ENCODE data around the gene SLC17A5.
A peak's percentile ranks its signal among the peaks of the same experiment; 100 is the strongest.
"Not testable (repeated sequence)": the region's sequence is repeated elsewhere in the genome, so short reads cannot be mapped to it uniquely, and the experiment has no call there.

SLC17A5 gene, protein sequence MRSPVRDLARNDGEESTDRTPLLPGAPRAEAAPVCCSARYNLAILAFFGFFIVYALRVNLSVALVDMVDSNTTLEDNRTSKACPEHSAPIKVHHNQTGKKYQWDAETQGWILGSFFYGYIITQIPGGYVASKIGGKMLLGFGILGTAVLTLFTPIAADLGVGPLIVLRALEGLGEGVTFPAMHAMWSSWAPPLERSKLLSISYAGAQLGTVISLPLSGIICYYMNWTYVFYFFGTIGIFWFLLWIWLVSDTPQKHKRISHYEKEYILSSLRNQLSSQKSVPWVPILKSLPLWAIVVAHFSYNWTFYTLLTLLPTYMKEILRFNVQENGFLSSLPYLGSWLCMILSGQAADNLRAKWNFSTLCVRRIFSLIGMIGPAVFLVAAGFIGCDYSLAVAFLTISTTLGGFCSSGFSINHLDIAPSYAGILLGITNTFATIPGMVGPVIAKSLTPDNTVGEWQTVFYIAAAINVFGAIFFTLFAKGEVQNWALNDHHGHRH
- total RNA-seq: 13.5 to 31.8 reads per million in 2 donors

DNA sequence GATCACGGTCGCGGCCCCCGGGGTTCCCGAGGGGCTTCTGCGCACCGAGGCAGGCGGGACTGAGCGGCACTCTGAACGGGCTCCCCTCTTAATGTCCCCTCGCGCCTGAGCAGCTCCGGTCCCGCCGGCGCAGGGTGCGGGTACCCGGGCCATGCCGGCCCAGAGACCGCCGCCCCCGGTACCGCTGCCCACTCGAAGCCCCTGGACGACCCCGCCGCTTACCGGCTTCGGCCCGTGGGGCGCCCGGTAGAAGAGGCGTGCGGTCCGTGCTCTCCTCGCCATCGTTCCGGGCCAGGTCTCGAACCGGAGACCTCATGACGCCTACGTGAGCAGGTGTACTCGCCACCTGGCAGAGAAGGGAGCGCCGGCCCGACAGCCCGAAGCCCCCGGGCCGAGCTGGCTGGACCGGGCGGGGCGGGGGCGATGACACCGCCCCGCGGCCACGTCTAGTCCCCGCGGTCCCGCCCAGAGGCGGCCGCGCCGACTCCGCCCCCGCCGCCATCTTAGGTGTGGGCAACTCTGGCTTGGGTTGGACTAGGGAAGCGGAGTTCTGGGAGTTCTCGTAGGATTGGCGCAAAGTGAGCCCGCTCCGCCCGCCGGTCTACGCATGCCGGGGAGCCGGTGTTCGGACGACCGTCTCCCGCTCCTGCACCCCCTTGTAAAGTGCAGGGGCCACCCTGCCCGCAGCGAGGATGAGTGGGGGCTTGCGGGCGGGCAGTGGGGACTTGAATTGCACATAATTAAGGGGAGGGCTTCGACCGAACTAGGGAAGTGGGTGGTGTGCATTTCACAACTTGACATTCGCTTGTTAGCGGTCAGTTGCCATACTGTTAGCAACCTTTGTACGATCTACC lies at the start of gene SLC17A5:
SLC17A5 (minus strand) TSS at position 422 of the 854 bp plus-strand sequence; CDS start at position 316, 106 bp downstream.
- peak; percentile 87 for DNase-seq

DNA sequence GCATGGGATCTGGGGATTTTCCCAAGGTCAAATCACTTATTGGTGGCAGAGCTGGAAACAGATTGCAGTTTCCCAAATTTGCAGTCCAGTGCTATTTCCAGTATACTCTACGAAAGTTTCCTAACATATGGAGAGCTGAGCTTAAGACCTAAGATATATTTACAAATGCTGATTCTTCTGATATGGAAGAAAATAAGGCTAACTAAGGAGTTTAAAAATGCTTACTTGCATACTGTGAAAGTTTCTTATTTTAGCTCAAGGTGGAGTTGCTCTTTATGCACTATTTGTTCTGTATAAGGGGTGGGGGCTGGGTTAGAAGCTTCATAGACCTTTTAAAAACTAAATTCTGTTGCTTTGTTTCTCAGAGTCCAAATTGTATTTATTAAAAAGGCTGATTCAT lies 49.7 kb upstream of the SLC17A5 start:
- DNase-seq: no peak

DNA sequence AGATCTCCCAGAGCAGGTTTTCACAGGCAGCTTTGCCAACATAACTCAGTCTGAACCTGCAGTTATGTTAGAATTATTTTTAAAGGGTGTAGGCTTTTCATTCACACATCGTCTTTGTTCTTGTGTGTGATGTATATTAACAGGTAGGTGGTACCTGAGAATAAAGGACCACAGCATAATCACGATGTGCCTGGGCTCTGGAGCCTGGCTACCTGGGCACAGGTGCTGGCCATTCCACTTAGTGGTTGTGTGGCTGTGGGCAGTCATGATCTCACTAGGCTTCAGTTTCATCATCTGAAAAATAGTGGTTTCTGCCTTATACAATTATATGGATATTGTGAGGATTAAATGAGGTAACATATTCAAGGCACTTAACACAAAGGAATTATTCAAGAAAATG lies 48.7 kb upstream of the SLC17A5 start:
- no peak for DNase-seq

DNA sequence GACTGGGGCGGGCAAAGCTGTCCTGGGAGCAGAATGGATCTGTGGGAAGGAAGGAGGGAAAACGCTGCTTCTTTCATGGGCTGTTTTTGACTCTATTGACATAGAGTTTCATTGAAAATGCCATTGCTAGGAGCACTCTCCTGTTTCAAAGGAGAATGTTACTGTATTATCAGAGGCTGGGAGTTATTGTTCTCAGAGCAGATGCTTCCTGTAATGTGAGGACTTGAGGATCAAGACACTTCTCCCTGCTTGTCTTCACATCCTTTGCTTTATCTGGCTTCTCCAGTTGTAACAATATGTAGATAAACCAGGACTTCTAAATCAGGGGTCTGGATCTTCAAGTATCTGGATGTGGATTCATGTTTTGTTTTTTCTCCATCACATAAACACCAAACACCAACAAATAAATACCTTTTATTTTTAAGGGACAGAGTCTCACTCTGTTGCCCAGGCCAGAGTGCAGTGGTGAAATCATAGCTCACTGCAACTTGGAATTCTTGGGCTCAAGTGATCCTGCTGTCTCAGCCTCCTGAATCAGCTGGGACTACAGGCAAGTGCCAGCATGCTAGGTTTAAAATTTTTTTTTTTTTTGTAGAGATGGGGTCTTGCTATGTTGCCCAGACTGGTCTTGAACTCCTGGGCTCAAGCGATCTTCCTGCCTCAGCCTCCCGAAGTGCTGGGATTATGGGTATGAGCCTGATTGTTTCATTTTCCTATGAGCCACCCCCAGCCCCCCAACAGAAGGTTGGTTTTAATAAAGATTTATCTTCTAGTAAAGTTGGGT lies 46.1 kb upstream of the SLC17A5 start:
- DNase-seq: no peak

DNA sequence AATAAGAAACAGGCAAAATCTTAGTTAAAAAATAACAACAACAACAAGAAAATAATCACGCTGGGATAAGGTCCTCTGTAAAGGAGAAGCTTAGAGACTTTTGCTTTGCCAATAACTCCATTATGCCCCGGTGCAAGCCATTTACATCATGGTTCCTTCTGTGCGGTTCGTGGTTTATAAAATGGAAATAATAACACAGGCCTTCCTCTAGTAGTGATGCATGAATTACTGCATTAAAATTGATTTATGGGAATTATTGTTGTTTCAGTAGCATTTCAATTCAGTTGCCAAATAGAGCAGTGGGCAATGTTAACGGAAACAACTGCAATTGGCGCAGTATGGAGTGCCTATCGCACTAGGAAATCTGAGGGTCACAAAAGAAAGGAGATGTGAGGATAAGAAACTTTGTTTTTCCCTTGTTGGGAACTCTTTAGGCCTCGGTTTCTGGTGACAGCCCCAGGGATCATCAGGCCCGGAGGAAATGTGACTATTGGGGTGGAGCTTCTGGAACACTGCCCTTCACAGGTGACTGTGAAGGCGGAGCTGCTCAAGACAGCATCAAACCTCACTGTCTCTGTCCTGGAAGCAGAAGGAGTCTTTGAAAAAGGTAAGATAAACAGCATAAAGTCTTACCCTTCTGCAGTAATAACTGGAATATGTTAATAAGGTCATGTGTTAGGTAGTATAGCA lies 43.3 kb upstream of the SLC17A5 start:
- no peak for DNase-seq

DNA sequence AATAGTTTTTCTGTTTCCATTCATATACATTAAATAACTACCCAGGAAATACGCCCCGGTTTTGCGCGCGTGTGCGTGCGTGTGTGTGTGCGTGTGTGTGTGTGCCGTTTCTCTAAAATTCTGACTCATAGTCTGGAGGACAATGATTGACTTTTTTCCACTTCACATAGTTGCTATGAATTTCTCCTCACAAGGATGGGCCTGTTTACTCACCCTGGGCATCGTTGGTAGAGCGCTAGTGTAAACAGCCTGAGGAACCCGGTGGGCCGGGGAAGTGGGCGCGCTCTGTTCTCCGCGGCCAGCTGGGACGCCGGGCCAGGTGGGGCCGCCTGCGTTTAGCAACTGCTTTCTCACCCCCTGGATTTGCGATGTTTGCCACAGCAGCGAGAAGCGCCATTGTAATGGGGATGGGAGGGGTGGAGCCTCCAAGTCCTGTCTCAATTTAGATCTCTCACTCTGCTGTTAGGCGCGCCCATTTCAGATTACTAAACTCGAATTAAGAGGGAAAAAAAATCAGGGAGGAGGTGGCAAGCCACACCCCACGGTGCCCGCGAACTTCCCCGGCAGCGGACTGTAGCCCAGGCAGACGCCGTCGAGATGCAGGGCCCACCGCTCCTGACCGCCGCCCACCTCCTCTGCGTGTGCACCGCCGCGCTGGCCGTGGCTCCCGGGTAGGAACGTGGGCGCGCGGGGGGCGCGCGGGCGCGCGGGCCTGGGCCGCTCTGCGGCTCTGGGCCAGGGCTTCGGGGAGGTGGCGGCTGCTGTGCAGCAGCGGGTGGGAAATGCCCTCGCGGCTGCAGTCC lies 42.0 kb upstream of the SLC17A5 start, which contains the start of gene CD109:
CD109 (plus strand) TSS at position 585 of the 803 bp plus-strand sequence; CDS start at position 598, 13 bp downstream.
- no peak for DNase-seq

DNA sequence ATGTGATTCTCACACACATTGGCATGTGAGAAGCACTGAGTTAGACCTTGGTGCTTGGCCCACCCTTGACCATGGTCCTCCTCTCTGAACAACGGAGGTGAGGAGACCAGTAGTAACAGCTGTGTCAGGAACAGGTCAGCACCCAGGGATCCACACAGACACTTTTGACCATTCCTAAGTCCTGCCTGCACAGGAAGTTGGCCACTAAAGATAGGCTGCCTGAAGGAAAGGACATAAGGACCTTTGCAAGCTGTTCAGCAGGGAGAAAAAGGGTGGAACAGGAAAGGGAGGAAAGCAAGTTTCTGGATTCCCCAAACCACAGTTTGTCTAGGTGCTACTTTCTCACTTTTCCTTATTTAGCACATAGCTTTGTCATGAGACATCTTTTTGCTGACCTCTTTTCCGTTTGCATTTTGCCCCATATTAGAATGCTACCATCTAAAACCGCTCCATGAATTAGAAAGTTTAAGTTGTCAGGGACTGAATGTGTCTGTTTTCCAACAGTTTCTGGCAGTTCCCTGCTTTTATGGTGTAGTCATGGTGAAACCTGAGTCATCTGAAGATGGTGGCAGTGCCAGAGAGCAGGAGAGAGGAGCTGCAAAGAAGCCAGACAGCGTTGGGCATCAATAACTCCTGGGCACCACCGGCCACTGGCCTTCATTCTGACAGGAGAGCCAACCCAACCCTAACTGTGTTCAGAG lies 41.1 kb upstream of the SLC17A5 start:
- no peak for DNase-seq

DNA sequence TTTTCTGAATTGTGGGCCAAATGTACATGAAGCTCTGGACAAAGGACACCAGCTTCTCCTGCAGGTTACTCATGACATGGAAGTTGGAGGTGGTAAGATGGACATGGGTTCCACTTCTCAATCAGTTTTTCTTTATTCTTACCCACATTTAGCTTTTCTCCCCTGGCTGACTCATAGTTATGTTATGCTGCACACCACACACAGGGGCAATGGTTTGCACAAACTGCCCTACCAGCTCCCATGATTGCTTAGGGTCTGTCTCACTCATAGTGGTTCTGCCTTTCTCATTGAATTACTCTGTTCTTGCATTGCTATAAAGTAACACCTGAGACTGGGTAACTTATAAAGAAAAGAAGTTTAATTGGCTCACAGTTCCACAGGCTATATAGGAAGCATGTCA lies 37.7 kb upstream of the SLC17A5 start:
- no peak for DNase-seq

DNA sequence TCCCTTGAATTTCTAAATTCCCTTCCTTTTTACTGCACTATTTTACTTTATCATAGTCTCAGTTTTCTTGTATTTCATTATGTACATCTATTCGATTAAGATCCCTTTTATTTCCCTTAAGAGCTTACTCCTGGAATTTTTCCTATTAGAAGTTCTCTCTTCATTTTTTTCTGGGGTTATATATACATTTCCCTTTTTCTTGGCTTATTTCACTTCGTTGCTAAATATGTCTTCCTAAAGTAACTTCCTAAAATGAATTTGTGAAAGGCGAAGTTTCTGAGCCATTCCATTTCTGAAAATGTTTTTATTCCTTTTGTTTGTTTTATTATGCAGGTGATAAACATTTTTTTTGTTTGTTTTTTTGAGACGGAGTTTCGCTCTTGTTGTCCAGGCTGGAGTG lies 36.3 kb upstream of the SLC17A5 start:
- no peak for DNase-seq

DNA sequence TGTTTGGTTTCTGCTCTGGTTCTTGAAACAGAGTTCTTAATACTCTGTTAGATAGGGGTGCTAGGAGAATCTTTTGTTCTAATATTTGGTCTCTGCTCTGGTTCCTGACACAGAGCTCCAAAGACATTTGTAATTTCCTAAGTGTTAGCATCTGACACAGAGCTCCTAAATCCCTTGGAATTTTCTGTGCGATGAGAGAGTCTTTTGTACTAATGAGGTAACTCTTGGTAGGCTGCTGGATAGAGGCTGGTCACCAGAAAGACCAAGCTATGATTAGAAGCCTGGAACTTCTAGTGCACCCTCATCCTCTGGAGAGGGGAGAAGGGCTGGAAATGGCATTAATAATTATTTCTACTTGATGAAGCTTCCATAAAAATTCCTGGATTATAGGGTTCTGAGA lies 34.6 kb upstream of the SLC17A5 start:
- DNase-seq: no peak

DNA sequence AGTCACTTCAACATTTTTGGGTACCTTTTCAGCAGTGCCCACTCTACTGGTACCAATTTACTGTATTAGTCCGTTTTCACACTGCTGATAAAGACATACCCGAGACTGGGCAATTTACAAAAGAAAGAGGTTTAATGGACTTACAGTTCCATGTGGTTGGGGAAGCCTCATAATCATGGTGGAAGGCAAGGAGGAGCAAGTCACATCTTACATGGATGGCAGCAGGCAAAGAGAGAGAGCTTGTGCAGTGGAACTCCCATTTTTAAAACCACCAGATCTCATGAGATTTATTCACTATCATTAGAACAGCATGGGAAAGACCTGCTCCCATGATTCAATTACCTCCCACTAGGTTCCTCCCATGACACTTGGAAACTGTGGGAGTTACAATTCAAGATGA lies 29.8 kb upstream of the SLC17A5 start:
- DNase-seq: not testable (repeated sequence)

DNA sequence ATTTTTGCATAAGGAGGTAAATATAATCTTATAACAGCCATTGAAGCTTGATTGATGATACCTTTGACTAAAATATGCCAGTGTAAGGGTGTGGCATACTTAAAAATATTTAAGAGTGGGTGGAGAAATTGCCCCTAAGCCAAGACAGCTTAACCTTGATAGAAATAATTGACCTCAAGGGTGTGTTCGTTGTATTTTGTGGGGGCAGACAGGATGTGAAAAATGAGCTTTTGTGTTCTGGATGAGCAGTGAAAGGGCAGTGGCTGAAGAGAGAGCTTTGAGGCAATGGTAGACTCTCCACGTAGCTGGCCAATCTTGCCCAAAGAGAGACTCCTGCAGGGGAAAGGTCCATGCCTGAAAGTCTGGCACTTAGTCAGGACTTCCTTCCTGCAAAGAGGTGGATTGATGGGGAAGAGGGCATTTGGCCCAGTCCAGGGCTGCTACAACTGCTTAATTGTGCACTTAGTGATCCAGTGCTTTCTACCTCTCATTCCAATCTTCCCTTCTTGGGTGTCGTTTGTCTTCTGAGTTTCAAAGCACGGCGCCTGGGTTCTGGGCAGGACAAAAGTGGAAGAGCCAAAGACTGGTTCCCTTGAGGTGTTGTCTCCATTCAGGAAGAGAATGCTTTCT lies 26.6 kb upstream of the SLC17A5 start:
- DNase-seq: no peak

DNA sequence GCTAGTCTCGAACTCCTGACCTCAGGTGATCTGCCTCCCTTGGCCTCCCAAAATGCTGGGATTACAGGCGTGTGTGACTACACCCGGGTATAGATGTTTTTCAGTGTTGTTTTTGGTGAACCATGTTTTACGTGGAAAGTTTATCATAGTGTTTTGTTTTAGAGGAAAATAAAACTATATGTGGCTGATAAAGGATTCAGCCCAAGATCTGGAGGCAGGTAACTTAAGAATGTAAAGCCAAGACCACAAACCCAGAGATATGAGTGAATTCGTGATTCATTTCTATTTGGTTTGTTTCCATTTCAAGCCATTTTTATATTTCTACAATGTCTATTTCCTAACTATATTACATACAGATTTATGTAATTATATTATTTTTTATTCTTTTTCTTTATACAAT lies 26.1 kb upstream of the SLC17A5 start:
- DNase-seq: not testable (repeated sequence)

DNA sequence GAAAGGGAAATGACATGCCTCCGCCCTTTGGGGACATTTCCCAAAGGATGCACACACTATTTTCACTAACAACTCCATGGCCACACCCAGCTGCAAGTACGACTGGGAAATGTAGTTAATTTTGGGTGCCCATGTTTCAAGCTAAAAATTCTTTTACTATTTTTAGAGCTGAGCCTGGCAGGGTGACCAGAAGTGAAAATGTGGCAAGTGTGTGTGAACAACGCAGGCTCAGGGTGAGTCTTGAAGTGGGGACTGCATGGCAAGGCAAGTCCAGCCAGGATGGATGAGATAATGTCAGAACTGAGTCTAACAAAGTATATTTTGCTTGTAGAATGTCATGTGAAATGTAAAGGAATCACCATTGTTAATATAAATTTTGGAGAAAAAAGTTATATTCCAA lies 25.2 kb upstream of the SLC17A5 start:
- DNase-seq: no peak

DNA sequence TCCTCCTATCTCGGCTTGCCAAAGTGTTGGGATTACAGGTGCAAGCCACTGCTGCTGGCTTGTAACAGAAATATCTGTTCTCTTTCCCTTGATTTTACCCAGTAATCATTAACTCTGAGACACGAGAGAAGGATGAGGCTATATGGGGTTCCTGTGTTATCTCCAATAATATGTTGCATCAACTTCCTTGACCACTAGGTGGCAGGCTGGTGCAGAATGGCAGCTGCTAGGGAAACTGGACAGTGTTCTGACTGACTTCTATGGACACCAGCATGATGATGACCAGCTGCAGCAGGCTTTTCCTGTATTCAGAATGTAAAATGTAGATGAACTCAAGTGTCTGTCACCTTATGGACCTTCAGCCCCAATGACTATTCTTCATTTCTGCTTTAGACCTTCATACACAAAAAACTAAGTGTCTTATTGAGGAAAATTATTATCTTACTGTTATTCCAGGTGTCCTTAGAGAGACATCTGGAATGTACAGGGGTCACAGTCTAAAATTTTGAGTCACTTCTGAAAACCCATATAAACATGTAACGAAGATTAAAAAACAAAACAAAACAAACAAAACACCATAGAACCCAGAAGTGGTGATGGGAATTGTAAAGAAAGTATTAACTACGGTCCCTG lies 21.8 kb upstream of the SLC17A5 start:
- DNase-seq: peak; percentile 62

DNA sequence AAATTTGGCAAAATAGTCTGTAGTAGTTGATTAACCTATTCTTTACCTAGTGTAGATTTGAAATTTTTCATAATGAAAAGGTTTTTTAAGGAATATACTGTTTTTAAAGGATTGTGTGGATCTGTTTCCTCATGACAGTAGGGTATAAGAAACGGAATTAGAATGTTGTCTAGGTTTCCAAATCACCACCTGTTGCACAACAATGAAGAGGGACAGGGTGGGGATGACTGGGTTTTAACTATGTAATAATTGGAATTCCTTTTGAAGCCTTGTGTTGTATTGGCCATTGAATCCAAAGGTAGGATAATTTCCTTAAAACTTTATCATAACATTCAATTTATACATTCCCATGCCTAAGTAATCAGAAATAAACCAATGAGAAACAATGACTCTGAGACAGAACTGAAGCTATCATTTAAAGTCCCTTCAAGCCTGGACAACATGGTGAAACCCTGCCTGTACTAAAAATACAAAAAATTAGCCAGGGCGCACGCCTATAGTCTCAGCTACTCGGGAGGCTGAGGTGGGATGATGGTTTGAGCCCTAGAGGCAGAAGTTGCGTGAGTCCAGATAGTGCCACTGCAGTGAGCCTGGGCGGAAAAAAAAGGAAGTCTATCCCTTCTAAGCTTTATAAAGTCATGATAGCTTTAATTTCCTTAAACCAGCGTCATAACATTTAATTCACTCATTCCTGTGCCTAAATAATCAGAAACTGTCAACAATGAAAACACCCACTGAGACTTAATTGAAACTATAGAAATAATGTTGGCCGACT lies 18.3 kb upstream of the SLC17A5 start:
- DNase-seq: no peak

DNA sequence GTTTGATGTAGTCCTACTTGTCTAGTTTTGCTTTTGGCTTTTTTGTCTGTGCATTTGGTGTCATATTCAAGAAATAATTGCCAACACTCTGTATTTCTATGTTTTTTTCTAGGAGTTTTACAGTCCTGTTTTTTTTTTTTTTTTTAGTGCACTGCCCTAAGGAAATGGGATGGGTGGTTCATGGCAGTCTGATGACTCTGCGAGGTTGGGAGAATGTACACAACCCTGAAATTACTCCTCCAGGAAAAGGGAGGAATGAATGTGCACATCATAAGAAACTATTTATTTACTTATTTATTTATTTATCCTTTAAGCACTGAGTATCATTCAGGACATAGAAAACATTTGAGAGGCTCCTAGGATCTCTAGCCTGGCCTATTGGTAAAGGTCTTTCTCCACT lies 15.2 kb upstream of the SLC17A5 start:
- no peak for DNase-seq

DNA sequence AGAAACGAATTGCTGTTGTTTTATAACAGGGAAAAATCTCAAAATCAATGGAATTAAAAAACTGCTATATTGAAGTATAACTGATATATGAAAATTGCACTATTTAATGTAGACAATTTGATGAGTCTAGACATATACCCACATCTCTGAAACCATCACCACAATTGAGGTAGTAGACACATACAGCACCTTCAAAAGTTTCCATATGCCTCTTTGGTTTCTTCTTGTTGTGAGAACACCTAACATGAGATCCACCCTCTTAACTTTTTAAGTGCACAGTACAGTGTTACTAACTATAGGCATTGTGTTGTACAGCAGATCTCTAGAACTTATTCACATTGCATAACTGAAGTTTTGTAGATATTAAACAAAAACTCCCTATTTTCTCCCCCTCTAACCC lies 14.0 kb upstream of the SLC17A5 start:
- no peak for DNase-seq

DNA sequence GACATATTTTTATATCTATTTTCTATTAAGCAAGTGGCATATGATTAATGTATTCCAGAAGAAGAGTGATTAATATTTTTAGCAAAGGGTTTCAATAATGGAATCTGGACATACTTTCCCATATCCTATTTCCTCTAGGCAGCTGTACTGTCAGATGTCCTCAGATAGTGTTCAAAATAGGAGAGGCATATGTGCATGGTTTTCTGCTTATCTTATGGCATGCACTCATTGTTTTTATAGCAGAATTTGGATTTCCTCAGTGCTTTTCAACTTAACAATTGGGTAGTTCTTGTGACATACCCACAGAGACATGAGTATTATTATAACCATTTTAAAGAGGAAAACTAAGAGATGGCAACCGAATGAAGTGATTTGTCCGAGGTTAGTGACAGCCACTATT lies 12.6 kb upstream of the SLC17A5 start:
- DNase-seq: no peak

Measured in T-helper 9 cell (primary cell).